HUES6 (cell line): Measurements from ENCODE around the gene KRT16.
"Not testable (repeated sequence)": the region's sequence is repeated elsewhere in the genome, so short reads cannot be mapped to it uniquely, and the experiment has no call there.

Experiments used
- H3K27ac ChIP-seq: 2 replicates; pipeline ENCODE4 v1.7.0; 2013; ENCODE audit warnings: low read depth, mild to moderate bottlenecking, low read length, inconsistent platforms
- H3K27me3 ChIP-seq: 2 replicates; pipeline ENCODE4 v1.6.1; 2013; ENCODE audit warnings: low read length; ENCODE audit not compliant: control insufficient read depth, insufficient read depth
- H3K36me3 ChIP-seq: 2 replicates; pipeline ENCODE4 v1.6.1; 2013; ENCODE audit warnings: low read length; ENCODE audit not compliant: control insufficient read depth, insufficient read depth
- H3K4me1 ChIP-seq: 2 replicates; pipeline ENCODE4 v1.6.1; 2013; ENCODE audit warnings: low read length; ENCODE audit not compliant: control insufficient read depth, insufficient read depth
- H3K4me3 ChIP-seq: 2 replicates; pipeline ENCODE4 v1.5.1; 2013; ENCODE audit warnings: low read depth, low read length
- H3K9ac ChIP-seq: one replicate; pipeline ENCODE4 v1.6.1; 2013; ENCODE audit warnings: mild to moderate bottlenecking, low read length
- H3K9me3 ChIP-seq: 2 replicates; pipeline ENCODE4 v1.6.1; 2013; ENCODE audit warnings: low read depth, low read length; ENCODE audit not compliant: control insufficient read depth, insufficient read depth

KRT16 gene

DNA sequence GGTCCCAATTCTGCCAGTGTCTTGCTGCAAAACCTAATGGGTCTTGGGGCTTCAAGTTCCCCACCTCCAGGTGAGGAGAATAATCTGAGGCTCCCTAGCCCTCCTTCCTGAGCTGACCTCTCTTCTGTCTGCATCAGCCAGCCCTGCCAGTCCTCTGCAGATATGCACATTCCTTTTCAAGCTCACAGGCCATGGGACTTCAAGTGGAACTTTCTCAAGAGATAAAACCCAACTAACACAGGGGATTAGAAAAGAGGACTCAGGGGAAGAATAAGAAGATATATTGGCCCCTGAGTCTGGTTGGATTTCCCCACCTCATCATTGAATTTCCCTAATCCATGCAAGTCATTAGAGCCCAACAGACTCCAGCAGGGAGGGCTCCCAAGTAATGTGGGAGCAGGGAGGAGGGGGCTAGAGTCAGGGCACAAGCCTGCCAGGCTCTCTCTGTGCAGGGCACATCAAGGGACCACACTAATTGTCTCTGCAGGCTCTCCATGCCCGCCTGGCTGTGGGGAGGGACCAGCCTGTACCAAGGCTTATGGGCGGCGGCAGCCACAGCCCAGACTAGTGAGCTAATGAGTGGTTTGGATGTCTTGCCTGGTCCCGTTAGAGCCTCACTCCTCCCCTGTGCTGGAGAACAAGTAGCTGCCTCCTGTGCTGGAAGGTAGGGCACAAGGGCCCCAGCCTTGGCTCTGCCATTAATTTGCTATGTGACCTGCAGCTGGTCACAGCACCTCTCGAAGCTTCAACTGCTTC lies 27.1 kb downstream of the KRT16 start:
- no peak overlapping the region for H3K4me3 ChIP-seq
- H3K9ac ChIP-seq: no peak overlapping the region
- no peaks in the 10 kb centered on the region for H3K36me3 ChIP-seq
- H3K27me3 ChIP-seq: peaks cover 5% of the 10 kb centered on the region; the same call in 1 of the 2 replicates
- no peak overlapping the region for H3K27ac ChIP-seq
- H3K4me1 ChIP-seq: no peaks in the 10 kb centered on the region
- no peaks in the 10 kb centered on the region for H3K9me3 ChIP-seq

DNA sequence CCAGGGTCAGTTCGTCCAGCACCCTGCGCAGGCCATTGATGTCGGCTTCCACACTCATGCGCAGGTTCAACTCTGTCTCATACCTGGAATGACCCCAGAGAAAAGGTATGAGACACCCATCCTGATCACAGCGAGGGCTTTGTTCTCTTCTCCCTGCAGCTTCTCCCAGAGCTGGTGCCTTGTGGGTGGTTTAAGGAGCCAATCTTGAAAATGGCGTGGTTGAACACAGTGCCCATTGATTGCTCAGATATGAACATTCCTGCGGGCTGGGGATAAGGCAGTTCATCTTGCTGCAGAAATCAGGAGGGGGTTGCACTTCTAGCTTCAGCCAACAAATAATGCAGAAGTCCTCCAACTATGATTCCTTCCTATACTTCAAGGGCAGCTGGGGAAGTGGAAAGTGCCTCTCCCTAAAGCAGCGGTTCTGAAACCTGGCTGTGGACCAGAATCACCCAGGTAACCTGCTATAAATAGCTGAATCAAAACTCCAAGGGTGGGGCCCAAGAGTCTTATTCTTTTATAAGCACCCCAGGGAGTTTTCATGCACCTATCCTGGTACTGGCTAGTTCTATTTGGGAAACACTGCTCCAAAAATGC lies 28.1 kb downstream of the KRT16 start:
- H3K27me3 ChIP-seq: peaks cover 10% of the 10 kb centered on the region; the same call in 1 of the 2 replicates
- not testable (repeated sequence) for H3K4me1 ChIP-seq, H3K9ac ChIP-seq, H3K4me3 ChIP-seq, H3K27ac ChIP-seq, H3K9me3 ChIP-seq, H3K36me3 ChIP-seq

DNA sequence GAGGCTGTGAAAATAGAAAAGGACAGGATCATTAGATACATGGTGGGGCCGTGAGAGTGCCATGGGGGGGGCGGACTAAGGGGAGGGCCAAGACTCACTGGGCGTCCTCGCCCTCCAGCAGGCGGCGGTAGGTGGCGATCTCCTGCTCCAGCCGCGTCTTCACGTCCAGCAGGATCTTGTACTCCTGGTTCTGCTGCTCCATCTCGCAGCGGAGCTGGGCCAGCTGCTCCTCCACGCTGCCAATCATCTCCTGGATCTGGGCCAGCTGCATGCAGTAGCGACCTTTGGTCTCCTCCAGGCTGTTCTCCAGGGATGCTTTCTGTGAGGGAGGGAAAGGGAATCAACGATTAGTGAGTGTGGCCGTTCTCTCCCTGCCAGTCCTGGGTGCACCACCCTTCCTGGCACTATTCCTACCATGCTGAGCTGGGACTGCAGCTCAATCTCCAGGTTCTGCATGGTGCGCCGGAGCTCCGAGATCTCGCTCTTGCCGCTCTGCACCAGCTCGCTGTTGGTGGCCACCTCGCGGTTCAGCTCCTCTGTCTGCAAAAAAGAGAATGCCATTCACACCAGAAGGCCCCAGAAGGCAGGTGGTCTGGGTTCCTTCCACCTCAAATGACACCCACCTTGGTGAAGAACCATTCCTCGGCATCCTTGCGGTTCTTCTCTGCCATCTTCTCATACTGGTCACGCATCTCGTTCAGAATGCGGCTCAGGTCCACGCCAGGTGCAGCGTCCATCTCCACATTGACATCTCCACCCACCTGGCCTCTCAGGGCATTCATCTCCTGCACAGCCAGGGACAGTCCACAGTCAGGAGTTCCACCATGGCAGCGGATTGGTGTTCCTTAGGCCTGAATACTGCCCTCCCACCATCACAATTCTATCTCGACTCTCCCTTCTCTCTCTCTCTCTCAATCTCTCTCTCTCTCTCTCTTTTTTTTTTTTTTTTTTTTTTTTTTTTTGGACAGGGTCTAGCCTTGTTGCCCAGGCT lies 29.1 kb downstream of the KRT16 start:
- Histone ChIP-seq H3K9me3 (no peaks in the 10 kb centered on the region), H3K27me3 (peaks cover 10% of the 10 kb centered on the region; the same call in 1 of the 2 replicates), H3K4me1 (peaks cover 8% of the 10 kb centered on the region), H3K36me3 (no peaks in the 10 kb centered on the region), H3K9ac (no peak overlapping the region), H3K27ac (no peak overlapping the region), H3K4me3 (no peak overlapping the region)

DNA sequence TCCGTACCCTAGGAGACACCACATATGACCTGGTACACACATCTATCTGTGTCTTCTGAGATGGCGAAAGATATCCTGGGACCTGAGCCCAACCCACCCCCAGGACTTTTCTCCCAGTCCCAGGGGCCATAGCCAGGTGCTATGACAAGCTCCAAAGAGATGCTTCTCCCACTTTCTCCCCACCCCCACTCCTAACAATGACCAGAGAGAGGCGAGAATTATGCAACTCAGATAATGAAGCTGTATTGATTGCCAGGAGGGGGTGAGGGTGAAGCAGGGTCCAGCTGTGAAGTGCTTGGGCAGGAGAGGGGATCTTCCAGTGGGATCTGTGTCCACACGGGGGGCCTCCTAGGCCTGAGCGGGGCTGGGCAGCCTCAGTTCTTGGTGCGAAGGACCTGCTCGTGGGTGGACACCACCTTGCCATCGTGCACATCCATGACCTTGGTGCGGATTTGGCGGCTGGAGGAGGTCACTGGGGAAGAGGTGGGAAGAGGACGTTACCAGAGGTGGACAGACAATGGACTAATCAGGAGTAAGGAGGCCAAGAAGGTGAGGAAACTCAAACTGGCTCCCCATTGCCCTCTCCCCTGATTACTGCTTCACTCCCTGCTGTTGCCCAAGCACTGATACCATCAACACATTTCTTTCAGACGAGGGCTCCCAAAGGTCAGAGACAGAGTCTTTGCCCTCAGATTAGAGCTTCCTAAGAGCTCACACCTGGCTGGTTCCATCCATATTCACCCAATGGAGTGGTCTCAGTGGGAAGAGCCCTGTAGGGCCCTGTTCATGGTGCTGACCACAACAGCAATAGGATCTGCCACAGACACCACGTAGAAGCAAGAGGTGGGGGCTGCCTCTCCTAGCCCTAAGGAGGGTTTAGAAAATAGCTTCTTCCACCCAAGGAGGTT lies 30.3 kb downstream of the KRT16 start:
- H3K9ac ChIP-seq, H3K4me3 ChIP-seq, H3K4me1 ChIP-seq, H3K36me3 ChIP-seq, H3K27ac ChIP-seq, H3K9me3 ChIP-seq: not testable (repeated sequence)
- peaks cover 10% of the 10 kb centered on the region; the same call in 1 of the 2 replicates for H3K27me3 ChIP-seq

DNA sequence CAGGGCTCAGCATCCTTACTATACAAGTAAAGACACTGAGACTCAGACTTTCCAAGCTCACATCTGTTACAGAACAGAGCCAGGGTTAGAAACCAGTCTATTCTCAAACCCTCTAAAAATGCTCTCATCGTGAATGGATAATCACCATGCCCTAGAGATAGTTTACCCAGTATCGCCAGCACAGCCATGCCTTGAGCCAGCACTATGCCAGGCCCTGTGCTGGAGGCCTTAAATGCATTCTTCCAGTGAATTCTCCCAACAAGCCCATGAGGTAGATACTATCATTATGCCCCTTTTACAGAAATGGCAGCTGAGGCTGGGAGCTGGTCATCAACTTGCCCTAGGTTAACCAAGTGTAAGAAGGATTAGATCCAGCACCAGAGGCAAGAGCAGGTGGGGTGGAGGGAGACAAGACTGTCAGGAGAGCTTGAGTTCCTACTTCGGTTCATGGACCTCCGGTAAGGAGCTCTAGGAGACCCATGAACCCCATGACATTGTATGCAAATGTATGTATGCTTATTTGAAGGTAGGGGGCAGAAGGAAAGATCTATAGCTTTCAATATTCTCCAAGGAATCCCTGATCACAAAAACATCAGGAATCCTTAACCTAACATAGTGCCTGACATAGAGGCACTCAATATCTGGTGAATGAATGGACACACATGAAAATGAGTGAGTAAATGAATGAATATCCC lies 31.1 kb downstream of the KRT16 start:
- H3K9ac ChIP-seq: no peak overlapping the region
- H3K4me1 ChIP-seq: peaks cover 8% of the 10 kb centered on the region
- no peak overlapping the region for H3K27ac ChIP-seq
- no peaks in the 10 kb centered on the region for H3K36me3 ChIP-seq
- no peaks in the 10 kb centered on the region for H3K9me3 ChIP-seq
- H3K27me3 ChIP-seq: peaks cover 10% of the 10 kb centered on the region; the same call in 1 of the 2 replicates
- H3K4me3 ChIP-seq: no peak overlapping the region

DNA sequence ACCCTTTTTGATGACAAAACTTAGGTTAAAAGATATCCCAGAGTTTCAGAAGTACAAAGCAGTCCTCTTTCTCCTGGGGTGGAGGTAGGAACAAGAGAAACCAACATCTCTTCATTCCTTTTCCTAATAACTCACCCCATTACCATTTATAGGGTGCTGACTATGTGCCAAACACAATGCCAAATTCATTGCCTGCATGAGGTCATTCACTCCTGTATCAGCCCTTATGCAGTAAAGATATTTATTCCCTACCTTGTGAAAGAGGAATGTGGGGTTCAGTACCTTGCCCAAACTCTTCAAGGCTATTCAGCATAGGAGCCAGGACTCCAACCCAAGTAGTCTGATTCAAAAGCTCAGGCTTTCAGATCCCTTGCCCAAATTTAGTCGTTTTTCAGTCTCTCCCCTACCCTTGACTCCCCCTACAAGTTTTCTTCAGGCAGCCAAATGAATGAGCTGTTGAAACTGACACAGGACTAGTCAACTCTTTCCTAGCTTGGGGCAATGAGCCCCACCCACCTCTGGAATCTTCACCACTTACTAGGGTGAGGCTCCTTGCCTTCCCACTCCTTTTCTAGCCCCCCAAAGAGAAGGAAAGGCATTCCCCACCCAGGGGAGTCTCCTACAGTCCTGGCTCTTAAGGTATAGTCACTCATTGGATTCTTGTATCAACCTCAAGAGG lies 31.7 kb downstream of the KRT16 start:
- H3K4me1 ChIP-seq: peaks cover 8% of the 10 kb centered on the region
- H3K27ac ChIP-seq: no peak overlapping the region
- no peaks in the 10 kb centered on the region for H3K36me3 ChIP-seq
- no peak overlapping the region for H3K9ac ChIP-seq
- no peak overlapping the region for H3K4me3 ChIP-seq
- no peaks in the 10 kb centered on the region for H3K9me3 ChIP-seq
- H3K27me3 ChIP-seq: peaks cover 10% of the 10 kb centered on the region; the same call in 1 of the 2 replicates

DNA sequence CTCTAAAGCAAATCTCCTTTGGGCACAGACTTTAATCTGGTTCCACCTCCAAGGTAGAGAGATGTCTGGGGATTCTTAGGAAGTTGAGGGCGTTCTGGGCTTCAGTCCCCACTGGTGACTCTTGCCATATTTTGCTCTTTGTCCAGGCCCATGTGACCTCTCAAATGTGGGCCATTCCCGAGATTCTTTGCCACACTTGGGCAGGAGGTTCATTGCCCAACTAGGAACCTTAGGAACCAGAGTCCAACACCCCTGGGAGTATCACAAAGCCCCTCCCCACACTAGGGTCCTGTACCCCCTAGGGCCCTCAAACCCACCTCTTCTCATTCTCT lies 32.4 kb downstream of the KRT16 start:
- H3K9me3 ChIP-seq: no peaks in the 10 kb centered on the region
- no peak overlapping the region for H3K4me3 ChIP-seq
- peaks cover 10% of the 10 kb centered on the region; the same call in 1 of the 2 replicates for H3K27me3 ChIP-seq
- H3K36me3 ChIP-seq: no peaks in the 10 kb centered on the region
- no peak overlapping the region for H3K27ac ChIP-seq
- peaks cover 8% of the 10 kb centered on the region for H3K4me1 ChIP-seq
- H3K9ac ChIP-seq: no peak overlapping the region

DNA sequence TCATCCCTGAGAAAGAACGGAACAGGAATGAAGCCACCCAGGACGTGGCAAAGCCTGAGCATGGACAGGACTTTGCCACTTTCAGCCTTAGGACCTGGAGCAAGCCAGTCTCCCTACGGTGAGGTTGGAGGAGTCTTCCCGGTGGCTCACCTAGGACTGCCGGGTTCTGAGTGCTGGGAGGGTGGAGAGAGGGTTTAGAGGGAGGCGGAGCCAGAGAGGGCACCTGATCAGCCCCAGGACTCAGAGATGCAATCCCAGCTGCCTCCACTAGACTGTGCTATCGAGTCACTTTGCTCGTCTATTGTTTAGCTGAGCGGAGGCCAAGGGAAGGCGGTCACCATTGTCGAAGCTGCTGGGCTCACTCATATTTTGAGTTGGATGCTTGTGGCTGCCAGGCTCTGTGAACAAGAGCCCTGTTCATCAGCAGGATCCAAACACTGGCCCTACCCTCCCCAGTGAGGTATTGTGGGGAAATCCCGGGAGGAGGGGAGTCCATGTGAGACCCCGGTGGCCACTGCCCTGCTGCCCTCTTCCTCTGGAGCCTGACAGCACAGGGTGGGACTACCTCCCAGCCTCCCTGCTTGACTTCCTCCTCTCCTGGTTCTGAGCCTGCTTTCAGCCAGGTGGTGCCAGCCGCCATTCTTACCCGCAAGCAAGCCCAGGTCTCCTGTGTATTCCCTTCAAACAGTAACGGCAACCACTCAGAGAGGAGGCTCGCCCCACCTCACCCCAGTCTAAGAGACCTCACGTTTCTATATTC lies 32.9 kb downstream of the KRT16 start:
- no peaks in the 10 kb centered on the region for H3K36me3 ChIP-seq
- no peak overlapping the region for H3K9ac ChIP-seq
- peaks cover 10% of the 10 kb centered on the region; the same call in 1 of the 2 replicates for H3K27me3 ChIP-seq
- no peaks in the 10 kb centered on the region for H3K9me3 ChIP-seq
- peaks cover 8% of the 10 kb centered on the region for H3K4me1 ChIP-seq
- H3K4me3 ChIP-seq: no peak overlapping the region
- no peak overlapping the region for H3K27ac ChIP-seq

DNA sequence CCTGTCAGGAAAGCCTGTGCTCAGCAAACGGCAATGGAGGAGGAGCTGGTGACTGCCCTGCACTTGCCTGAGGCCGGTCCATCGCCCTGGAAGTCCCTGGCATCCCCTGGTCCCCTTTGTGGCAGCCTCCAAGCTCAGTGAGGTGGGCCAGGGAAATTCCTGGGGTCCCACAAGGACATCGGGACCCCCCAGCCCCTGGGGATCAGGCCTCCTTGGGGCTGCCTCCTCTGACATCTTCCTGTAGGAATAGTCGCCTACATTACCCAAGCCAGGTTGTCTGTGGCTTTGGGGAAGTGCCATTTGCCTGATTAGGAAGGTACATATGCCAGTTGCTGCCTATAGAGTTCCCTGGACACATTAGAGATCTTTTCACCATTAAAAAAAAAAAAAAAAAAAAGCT lies 33.6 kb downstream of the KRT16 start:
- Histone ChIP-seq H3K4me1 (peaks cover 8% of the 10 kb centered on the region), H3K4me3 (no peak overlapping the region), H3K9ac (no peak overlapping the region)

More for the DNA sequence above, 33.6 kb downstream of the KRT16 start:
- Histone ChIP-seq H3K27ac (no peak overlapping the region), H3K36me3 (no peaks in the 10 kb centered on the region), H3K9me3 (no peaks in the 10 kb centered on the region), H3K27me3 (peaks cover 10% of the 10 kb centered on the region; the same call in 1 of the 2 replicates)
